ENCODE results near the gene ZNF398.

GRCh38 chr7:149210551-149210950 is 63.3 kb downstream of the ZNF398 start:
- TF ChIP-seq GATA3 (IDR thresholded peaks at IDR 0.05; ENCODE audit: low read depth, low read length) (no peak), GATA2 (IDR thresholded peaks at IDR 0.05; ENCODE audit: low read depth, low read length) (no peak)
